Thyroid gland (tissue), 4 donors: ENCODE measurements around the gene TMEM88. TPM values are rescaled to one million over a fixed set of nuclear protein-coding genes. Genes with fewer than 3 reads are reported as not detected.

Experiments used
- DNase-seq, 2 donors: peaks; one replicate each; pipeline ENCODE4 v3.0.0-alpha.2; 2019
- H3K27ac ChIP-seq, 3 donors: fragments of 200-600 bp; sonication (generic); 1 replicate in 2 of 3; 2 replicates in 1 of 3; pipeline ENCODE4 v1.5.1; 2016 to 2019; ENCODE audit warnings: mild to moderate bottlenecking in 1 of 3, moderate library complexity in 1 of 3
- H3K27me3 ChIP-seq: fragments of 200-600 bp; sonication (generic); one replicate; pipeline ENCODE4 v1.5.1; 2019
- H3K36me3 ChIP-seq, 2 donors: fragments of 200-600 bp; sonication (generic); one replicate each; pipeline ENCODE4 v1.5.1; 2016 to 2019
- H3K4me1 ChIP-seq, 2 donors: fragments of 200-600 bp; sonication (generic); one replicate each; pipeline ENCODE4 v1.5.1; 2017 to 2019
- H3K4me3 ChIP-seq, 3 donors: fragments of 200-600 bp; sonication (generic); replicated peaks in 1 of 3; 1 replicate in 2 of 3; 2 replicates in 1 of 3; pipeline ENCODE4 v1.5.1; 2016; ENCODE audit warnings: mild to moderate bottlenecking in 1 of 3
- H3K9me3 ChIP-seq: fragments of 200-600 bp; sonication (generic); one replicate; pipeline ENCODE4 v1.5.1; 2017
- POLR2A ChIP-seq, 2 donors: fragments of 450-650 bp; IDR thresholded peaks; one replicate each; pipeline ENCODE4 v1.6.1; 2017; ENCODE audit warnings: antibody characterized with exemption in 2 of 2, mild to moderate bottlenecking in 2 of 2, moderate library complexity in 1 of 2
- WGBS, 2 donors: methylation state at CpG; one replicate each; pipeline ENCODE4 v1.1.5; 2017; 5-methylcytosine and 5-hydroxymethylcytosine counted together
- intact Hi-C: fragments of 100-400 bp; cut with DNase I; formaldehyde crosslinking; loops from one replicate; pipeline ENCODE4 v1.15.1; 2023
- total RNA-seq, 4 donors: library from RNA; depleted of rRNA; stranded (reverse); fragments of >200 nt; gene quantifications; one replicate each; pipeline ENCODE4 v1.2.3, GENCODE V29; 2016
- TF ChIP-seq, protein P1 (sequence below), 6 experiments: fragments of 200-600 bp in 3 of 6; fragments of 450-650 bp in 3 of 6; sonication (generic) in 3 of 6; IDR thresholded peaks; one replicate each; pipeline ENCODE4 v1.5.1; 2016 to 2019; ENCODE audit warnings: antibody characterized with exemption in 6 of 6, mild to moderate bottlenecking in 2 of 6, inconsistent platforms in 1 of 6, moderate library complexity in 1 of 6

Gene TMEM88
- total RNA-seq, 4 donors from 2014 or later: 12.3 to 39.5 (median 18.4) TPM

DNA sequence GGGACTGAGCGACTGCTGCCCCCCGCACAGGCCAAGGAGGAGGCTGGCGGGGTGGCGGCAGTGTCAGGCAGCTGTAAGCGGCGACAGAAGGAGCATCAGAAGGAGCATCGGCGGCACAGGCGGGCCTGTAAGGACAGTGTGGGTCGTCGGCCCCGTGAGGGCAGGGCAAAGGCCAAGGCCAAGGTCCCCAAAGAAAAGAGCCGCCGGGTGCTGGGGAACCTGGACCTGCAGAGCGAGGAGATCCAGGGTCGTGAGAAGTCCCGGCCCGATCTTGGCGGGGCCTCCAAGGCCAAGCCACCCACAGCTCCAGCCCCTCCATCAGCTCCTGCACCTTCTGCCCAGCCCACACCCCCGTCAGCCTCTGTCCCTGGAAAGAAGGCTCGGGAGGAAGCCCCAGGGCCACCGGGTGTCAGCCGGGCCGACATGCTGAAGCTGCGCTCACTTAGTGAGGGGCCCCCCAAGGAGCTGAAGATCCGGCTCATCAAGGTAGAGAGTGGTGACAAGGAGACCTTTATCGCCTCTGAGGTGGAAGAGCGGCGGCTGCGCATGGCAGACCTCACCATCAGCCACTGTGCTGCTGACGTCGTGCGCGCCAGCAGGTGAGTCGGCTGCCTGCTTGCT, 5.6 kb upstream of the TMEM88 start:
- peaks cover 10 to 20% of the 10 kb centered on the region in 2 donors for H3K4me1 ChIP-seq
- TF ChIP-seq, protein P1, sequence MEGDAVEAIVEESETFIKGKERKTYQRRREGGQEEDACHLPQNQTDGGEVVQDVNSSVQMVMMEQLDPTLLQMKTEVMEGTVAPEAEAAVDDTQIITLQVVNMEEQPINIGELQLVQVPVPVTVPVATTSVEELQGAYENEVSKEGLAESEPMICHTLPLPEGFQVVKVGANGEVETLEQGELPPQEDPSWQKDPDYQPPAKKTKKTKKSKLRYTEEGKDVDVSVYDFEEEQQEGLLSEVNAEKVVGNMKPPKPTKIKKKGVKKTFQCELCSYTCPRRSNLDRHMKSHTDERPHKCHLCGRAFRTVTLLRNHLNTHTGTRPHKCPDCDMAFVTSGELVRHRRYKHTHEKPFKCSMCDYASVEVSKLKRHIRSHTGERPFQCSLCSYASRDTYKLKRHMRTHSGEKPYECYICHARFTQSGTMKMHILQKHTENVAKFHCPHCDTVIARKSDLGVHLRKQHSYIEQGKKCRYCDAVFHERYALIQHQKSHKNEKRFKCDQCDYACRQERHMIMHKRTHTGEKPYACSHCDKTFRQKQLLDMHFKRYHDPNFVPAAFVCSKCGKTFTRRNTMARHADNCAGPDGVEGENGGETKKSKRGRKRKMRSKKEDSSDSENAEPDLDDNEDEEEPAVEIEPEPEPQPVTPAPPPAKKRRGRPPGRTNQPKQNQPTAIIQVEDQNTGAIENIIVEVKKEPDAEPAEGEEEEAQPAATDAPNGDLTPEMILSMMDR (IDR thresholded peaks at IDR 0.05): no peak
- no peak for TF ChIP-seq POLR2A (IDR thresholded peaks at IDR 0.05)
- H3K9me3 ChIP-seq: no peaks in the 10 kb centered on the region
- H3K27ac ChIP-seq: no peak overlapping the region
- DNase-seq: no peak
- intact Hi-C loops: loop anchor here (10.0 kb wide), 1 partner anchor 296 kb away; no protein-coding TSS in a partner anchor
- no peaks in the 10 kb centered on the region for H3K27me3 ChIP-seq
- peaks cover 61 to 68% of the 10 kb centered on the region in 2 donors for H3K36me3 ChIP-seq
- 88 to 91% methylated on average over 29 to 34 of the region's 35 CpGs for WGBS, 2 donors
- no peak overlapping the region for H3K4me3 ChIP-seq

DNA sequence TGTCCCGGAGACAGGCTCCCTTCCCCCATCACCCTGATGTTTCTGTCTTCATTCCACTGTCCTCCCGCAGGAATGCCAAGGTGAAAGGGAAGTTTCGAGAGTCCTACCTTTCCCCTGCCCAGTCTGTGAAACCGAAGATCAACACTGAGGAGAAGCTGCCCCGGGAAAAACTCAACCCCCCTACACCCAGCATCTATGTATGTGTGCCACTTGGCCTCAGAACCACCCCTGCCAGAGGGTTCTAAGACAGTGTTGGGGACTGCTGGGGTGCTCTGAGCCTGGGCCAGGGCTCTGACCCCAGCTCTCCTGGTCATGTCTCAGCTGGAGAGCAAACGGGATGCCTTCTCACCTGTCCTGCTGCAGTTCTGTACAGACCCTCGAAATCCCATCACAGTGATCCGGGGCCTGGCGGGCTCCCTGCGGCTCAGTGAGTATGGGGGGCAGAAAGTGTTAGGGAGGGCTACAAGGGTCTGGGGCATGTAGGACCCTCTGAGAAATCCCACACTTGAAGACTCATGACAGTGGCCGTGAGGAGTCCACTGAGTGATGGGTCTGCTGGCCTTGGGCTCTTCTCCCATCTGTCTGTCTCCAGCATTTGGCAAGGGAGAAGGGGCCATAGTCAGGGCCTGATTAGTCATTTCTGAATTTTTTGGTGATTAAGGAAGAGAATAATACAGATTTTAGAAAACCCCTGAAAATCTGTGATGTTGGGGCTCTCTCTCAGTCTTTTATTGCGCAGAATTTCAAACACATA, 4.9 kb upstream of the TMEM88 start:
- Histone ChIP-seq H3K27ac (no peak overlapping the region), H3K4me1 (peaks cover 9 to 19% of the 10 kb centered on the region in 2 donors), H3K27me3 (no peaks in the 10 kb centered on the region), H3K4me3 (no peak overlapping the region), H3K9me3 (no peaks in the 10 kb centered on the region), H3K36me3 (peaks cover 61 to 68% of the 10 kb centered on the region in 2 donors)
- TF ChIP-seq POLR2A (IDR thresholded peaks at IDR 0.05): no peak
- TF ChIP-seq, protein P1 (IDR thresholded peaks at IDR 0.05): no peak
- no peak for DNase-seq
- intact Hi-C loops: loop anchor here (10.0 kb wide), 1 partner anchor 295 kb away; no protein-coding TSS in a partner anchor
- WGBS, 2 donors: 88 to 90% methylated on average over 10 to 12 of the region's 12 CpGs

DNA sequence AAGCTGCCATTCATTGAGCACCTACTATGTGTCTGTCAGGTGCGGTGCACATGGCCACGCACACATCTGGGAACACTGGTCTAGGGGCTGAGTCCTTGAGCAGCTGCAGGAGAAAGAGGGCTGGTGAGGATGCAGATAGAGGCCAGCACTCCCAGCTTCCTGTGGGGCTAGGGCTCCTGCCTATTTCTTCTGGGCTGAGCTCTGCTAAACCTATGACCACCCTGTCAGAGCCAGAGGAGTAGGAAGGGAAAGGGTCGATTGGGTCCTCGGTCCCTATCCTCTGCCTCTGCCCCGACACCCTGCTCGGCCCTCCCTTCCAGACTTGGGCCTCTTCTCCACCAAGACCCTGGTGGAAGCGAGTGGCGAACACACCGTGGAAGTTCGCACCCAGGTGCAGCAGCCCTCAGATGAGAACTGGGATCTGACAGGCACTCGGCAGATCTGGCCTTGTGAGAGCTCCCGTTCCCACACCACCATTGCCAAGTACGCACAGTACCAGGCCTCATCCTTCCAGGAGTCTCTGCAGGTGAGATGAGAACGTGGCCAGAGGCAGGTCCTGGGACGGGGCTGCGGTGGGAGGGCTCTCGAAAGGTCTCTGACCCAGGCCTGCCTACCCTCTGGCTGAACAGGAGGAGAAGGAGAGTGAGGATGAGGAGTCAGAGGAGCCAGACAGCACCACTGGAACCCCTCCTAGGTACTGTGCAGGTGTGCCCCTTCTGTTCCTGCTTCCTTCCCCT, 4.0 kb upstream of the TMEM88 start:
- DNase-seq: no peak
- Histone ChIP-seq H3K4me3 (no peak overlapping the region), H3K27ac (no peak overlapping the region), H3K27me3 (no peaks in the 10 kb centered on the region), H3K4me1 (peaks cover 1 to 19% of the 10 kb centered on the region in 2 donors), H3K36me3 (peaks cover 54 to 64% of the 10 kb centered on the region in 2 donors), H3K9me3 (no peaks in the 10 kb centered on the region)
- TF ChIP-seq POLR2A (IDR thresholded peaks at IDR 0.05): no peak
- TF ChIP-seq, protein P1 (IDR thresholded peaks at IDR 0.05): no peak
- intact Hi-C loops: no loop called here
- WGBS, 2 donors: 89% methylated on average over 17 of the region's 17 CpGs

DNA sequence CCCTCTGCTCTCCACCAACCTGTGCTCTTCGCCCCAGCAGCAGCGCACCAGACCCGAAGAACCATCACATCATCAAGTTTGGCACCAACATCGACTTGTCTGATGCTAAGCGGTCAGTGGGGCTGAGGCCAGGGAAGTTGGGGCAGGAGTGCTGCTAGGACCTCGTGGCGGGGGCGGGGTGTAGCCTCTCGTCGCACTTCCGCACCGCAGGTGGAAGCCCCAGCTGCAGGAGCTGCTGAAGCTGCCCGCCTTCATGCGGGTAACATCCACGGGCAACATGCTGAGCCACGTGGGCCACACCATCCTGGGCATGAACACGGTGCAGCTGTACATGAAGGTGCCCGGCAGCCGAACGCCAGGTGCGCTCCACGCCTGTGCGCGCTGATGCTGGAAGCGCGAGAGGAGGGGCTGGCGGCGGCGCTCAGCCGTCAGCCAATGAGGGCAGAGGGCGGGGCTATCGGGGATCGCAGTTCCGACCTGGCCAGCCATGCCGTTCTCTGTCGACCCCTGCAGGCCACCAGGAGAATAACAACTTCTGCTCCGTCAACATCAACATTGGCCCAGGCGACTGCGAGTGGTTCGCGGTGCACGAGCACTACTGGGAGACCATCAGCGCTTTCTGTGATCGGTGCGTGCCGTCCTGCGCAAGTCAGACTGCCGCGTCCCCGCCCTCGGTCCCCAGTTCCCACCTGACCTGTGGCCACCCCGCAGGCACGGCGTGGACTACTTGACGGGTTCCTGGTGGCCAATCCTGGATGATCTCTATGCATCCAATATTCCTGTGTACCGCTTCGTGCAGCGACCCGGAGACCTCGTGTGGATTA, 3.2 kb upstream of the TMEM88 start:
- DNase-seq: peak; percentile 93 to 94
- 25 to 72% methylated on average over 7 to 31 of the region's 60 CpGs for WGBS, 2 donors
- Histone ChIP-seq H3K4me3 (no peak overlapping the region), H3K27me3 (no peaks in the 10 kb centered on the region), H3K36me3 (peaks cover 46 to 56% of the 10 kb centered on the region in 2 donors), H3K9me3 (no peaks in the 10 kb centered on the region), H3K27ac (no peak overlapping the region), H3K4me1 (peaks cover 9 to 26% of the 10 kb centered on the region in 2 donors)
- peak in 1 of 2 donors; percentile 43 for TF ChIP-seq POLR2A (IDR thresholded peaks at IDR 0.05)
- TF ChIP-seq, protein P1 (IDR thresholded peaks at IDR 0.05): peak; percentile 98 to 100 (median 98)
- intact Hi-C loops: no loop called here
